Measurements from ENCODE around the gene RBM39. TPM values are rescaled to one million over a fixed set of nuclear protein-coding genes. Genes with fewer than 3 reads are reported as not detected.

Gene RBM39
- total and polyA plus RNA-seq, 2 of the 13 experiments (the other 11 are each of a cell fraction or from before 2014, with no cell fraction given): 788 to 920 TPM

DNA sequence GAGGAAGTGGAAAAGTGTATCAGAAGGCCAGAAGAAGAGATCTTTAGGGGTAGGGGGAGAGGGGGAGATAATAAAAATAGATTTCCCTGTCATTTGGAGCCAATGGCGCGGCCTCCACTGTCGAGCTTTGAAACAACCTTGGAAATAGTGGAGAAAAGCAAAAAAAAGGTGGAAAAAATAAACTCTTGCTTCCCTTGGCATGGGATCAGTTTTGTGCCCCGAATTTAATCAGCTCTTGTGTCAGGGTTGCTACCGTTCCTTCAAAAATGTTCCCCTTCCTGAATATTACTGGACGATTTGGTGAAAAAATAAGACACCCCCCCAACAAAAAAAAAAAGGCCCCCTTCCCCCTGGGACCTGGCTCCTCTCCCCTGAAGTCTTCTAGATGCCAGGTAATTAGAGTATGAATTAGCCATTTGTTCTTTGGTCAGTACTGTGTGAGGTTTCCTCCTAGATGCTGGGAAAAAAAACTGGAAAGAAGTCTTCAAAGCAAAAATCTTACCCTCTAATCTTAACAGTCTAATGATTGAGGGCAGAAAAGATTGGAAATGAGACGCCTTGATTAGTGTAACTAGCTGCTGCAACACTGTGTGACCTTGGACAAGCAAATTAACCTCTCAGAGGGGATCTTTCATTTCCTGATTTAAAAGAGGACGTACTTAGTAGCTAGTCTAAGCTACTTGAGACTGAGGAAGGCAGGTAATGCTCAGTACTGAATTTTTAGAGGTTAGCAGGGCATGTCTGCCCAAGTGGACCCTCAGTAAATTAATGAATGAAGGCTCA lies 872 bp upstream of the RBM39 start (continued):
- TF ChIP-seq, protein P1, sequence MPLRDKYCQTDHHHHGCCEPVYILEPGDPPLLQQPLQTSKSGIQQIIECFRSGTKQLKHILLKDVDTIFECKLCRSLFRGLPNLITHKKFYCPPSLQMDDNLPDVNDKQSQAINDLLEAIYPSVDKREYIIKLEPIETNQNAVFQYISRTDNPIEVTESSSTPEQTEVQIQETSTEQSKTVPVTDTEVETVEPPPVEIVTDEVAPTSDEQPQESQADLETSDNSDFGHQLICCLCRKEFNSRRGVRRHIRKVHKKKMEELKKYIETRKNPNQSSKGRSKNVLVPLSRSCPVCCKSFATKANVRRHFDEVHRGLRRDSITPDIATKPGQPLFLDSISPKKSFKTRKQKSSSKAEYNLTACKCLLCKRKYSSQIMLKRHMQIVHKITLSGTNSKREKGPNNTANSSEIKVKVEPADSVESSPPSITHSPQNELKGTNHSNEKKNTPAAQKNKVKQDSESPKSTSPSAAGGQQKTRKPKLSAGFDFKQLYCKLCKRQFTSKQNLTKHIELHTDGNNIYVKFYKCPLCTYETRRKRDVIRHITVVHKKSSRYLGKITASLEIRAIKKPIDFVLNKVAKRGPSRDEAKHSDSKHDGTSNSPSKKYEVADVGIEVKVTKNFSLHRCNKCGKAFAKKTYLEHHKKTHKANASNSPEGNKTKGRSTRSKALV (CRISPR knock-in tag; IDR thresholded peaks at IDR 0.05): no peak
- no peak for TF ChIP-seq ZMYM3 (CRISPR knock-in tag; IDR thresholded peaks at IDR 0.05)
- TF ChIP-seq ZBTB3 (CRISPR knock-in tag; IDR thresholded peaks at IDR 0.05; ENCODE audit: borderline replicate concordance, low read depth): peak; percentile 20; the same call in 1 of the 2 replicates
- TF ChIP-seq, protein P2, sequence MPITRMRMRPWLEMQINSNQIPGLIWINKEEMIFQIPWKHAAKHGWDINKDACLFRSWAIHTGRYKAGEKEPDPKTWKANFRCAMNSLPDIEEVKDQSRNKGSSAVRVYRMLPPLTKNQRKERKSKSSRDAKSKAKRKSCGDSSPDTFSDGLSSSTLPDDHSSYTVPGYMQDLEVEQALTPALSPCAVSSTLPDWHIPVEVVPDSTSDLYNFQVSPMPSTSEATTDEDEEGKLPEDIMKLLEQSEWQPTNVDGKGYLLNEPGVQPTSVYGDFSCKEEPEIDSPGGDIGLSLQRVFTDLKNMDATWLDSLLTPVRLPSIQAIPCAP (CRISPR knock-in tag; IDR thresholded peaks at IDR 0.05; ENCODE audit: low read depth): 0 out of 2 replicates have a peak, but pooled peaks have one; percentile 9
- TF ChIP-seq, protein P3, sequence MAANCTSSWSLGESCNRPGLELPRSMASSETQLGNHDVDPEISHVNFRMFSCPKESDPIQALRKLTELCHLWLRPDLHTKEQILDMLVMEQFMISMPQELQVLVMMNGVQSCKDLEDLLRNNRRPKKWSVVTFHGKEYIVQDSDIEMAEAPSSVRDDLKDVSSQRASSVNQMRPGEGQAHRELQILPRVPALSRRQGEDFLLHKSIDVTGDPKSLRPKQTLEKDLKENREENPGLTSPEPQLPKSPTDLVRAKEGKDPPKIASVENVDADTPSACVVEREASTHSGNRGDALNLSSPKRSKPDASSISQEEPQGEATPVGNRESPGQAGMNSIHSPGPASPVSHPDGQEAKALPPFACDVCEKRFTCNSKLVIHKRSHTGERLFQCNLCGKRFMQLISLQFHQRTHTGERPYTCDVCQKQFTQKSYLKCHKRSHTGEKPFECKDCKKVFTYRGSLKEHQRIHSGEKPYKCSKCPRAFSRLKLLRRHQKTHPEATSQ (CRISPR knock-in tag; IDR thresholded peaks at IDR 0.05; ENCODE audit: borderline replicate concordance): no peak
- TF ChIP-seq, protein P4, sequence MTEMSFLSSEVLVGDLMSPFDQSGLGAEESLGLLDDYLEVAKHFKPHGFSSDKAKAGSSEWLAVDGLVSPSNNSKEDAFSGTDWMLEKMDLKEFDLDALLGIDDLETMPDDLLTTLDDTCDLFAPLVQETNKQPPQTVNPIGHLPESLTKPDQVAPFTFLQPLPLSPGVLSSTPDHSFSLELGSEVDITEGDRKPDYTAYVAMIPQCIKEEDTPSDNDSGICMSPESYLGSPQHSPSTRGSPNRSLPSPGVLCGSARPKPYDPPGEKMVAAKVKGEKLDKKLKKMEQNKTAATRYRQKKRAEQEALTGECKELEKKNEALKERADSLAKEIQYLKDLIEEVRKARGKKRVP (CRISPR knock-in tag; IDR thresholded peaks at IDR 0.05): peak in 1 of 2 experiments; percentile 66; a peak in 3 of 4 replicates
- TF ChIP-seq ZNF605 (CRISPR knock-in tag; IDR thresholded peaks at IDR 0.05): no peak
- peak; percentile 55; the same call in 1 of the 2 replicates for TF ChIP-seq SATB2 (CRISPR knock-in tag; IDR thresholded peaks at IDR 0.05)
- TF ChIP-seq, protein P5, sequence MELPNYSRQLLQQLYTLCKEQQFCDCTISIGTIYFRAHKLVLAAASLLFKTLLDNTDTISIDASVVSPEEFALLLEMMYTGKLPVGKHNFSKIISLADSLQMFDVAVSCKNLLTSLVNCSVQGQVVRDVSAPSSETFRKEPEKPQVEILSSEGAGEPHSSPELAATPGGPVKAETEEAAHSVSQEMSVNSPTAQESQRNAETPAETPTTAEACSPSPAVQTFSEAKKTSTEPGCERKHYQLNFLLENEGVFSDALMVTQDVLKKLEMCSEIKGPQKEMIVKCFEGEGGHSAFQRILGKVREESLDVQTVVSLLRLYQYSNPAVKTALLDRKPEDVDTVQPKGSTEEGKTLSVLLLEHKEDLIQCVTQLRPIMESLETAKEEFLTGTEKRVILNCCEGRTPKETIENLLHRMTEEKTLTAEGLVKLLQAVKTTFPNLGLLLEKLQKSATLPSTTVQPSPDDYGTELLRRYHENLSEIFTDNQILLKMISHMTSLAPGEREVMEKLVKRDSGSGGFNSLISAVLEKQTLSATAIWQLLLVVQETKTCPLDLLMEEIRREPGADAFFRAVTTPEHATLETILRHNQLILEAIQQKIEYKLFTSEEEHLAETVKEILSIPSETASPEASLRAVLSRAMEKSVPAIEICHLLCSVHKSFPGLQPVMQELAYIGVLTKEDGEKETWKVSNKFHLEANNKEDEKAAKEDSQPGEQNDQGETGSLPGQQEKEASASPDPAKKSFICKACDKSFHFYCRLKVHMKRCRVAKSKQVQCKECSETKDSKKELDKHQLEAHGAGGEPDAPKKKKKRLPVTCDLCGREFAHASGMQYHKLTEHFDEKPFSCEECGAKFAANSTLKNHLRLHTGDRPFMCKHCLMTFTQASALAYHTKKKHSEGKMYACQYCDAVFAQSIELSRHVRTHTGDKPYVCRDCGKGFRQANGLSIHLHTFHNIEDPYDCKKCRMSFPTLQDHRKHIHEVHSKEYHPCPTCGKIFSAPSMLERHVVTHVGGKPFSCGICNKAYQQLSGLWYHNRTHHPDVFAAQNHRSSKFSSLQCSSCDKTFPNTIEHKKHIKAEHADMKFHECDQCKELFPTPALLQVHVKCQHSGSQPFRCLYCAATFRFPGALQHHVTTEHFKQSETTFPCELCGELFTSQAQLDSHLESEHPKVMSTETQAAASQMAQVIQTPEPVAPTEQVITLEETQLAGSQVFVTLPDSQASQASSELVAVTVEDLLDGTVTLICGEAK (IDR thresholded peaks at IDR 0.05): 0 out of 2 replicates have a peak, but pooled peaks have one; percentile 22
- TF ChIP-seq, protein P5 (CRISPR knock-in tag; IDR thresholded peaks at IDR 0.05): no peak
- 0 out of 2 replicates have a peak, but pooled peaks have one; percentile 63 for TF ChIP-seq ZNF224 (CRISPR knock-in tag; IDR thresholded peaks at IDR 0.05)
- TF ChIP-seq ELF3 (CRISPR knock-in tag; IDR thresholded peaks at IDR 0.05): peak; percentile 45; the same call in 1 of the 2 replicates
- no peak; the same call in 1 of the 2 replicates for TF ChIP-seq NFIC (IDR thresholded peaks at IDR 0.05; ENCODE audit: low read length)
